Transverse colon (tissue), 4 donors: ENCODE data around the gene AP1M1. TPM values are rescaled to one million over a fixed set of nuclear protein-coding genes. Genes with fewer than 3 reads are reported as not detected.

ENCODE experiments used
- DNase-seq: peaks from one replicate; pipeline ENCODE4 v3.0.0-alpha.2; 2019
- H3K27ac ChIP-seq, 4 donors: fragments of 200-600 bp; sonication (generic); 2 replicates each; pipeline ENCODE4 v1.5.1; 2016 to 2018; ENCODE audit warnings: inconsistent platforms in 4 of 4
- H3K27me3 ChIP-seq: fragments of 200-600 bp; sonication (generic); 2 replicates; pipeline ENCODE4 v1.5.1; 2017; ENCODE audit warnings: inconsistent platforms
- H3K36me3 ChIP-seq, 4 donors: fragments of 200-600 bp; sonication (generic); 2 replicates each; pipeline ENCODE4 v1.5.1; 2017 to 2019; ENCODE audit warnings: inconsistent platforms in 4 of 4
- H3K4me1 ChIP-seq, 4 donors: fragments of 200-600 bp; sonication (generic); 2 replicates each; pipeline ENCODE4 v1.5.1; 2017 to 2020; ENCODE audit warnings: inconsistent platforms in 4 of 4
- H3K4me3 ChIP-seq, 4 donors: fragments of 200-600 bp; sonication (generic); 1 replicate in 1 of 4; 2 replicates in 3 of 4; pipeline versions ENCODE4 v1.5.1 to v1.6.1; 2017 to 2019; ENCODE audit warnings: inconsistent platforms in 4 of 4
- H3K9me3 ChIP-seq, 2 donors: fragments of 200-600 bp; sonication (generic); 2 replicates each; pipeline ENCODE4 v1.5.1; 2017 to 2019; ENCODE audit warnings: inconsistent platforms in 2 of 2
- EP300 ChIP-seq: sonication (generic); formaldehyde crosslinking; IDR thresholded peaks from one replicate; pipeline ENCODE4 v1.6.1; 2017; ENCODE audit warnings: antibody characterized with exemption, low read depth
- POLR2A ChIP-seq: fragments of 450-650 bp; IDR thresholded peaks from one replicate; pipeline ENCODE4 v1.6.1; 2016; ENCODE audit warnings: antibody characterized with exemption, mild to moderate bottlenecking, moderate library complexity
- POLR2AphosphoS5 ChIP-seq, 3 donors: sonication (generic); formaldehyde crosslinking; IDR thresholded peaks; one replicate each; pipeline ENCODE4 v1.6.1; 2016; ENCODE audit warnings: antibody characterized with exemption in 3 of 3
- WGBS, 2 donors: methylation state at CpG; one replicate each; pipeline ENCODE4 v1.1.5; 2018; ENCODE audit warnings: low coverage in 1 of 2; 5-methylcytosine and 5-hydroxymethylcytosine counted together
- in situ Hi-C, 4 donors: fragments of 200-750 bp; cut with MboI; loops; one replicate each; pipeline versions ENCODE4 v1.15.0 to v1.15.1; 2017; ENCODE audit warnings: low sequenced_read_pairs in 3 of 4, low pct_ligation_motif_present in 1 of 4, low pct_unique_long_range_greater_than_20kb in 1 of 4
- intact Hi-C: fragments of 100-400 bp; cut with DNase I; formaldehyde crosslinking; loops from one replicate; pipeline ENCODE4 v1.15.1; 2023; ENCODE audit warnings: low total_unique reads
- total RNA-seq, 4 donors: library from RNA; depleted of rRNA; stranded (reverse); fragments of >200 nt; gene quantifications; one replicate each; pipeline ENCODE4 v1.1.0, GENCODE V29; 2016
- TF ChIP-seq, protein P1 (sequence below), 5 experiments: fragments of 200-600 bp in 3 of 5; fragments of 450-650 bp in 2 of 5; sonication (generic) in 3 of 5; IDR thresholded peaks; 1 replicate in 2 of 5; 2 replicates in 3 of 5; pipeline ENCODE4 v1.5.1; 2016 to 2017; ENCODE audit warnings: antibody characterized with exemption in 5 of 5, inconsistent platforms in 3 of 5, mild to moderate bottlenecking in 2 of 5, moderate library complexity in 1 of 5

AP1M1 gene
- total RNA-seq, 4 donors from 2014 or later: 15.1 to 41.8 (median 35.0) TPM

DNA sequence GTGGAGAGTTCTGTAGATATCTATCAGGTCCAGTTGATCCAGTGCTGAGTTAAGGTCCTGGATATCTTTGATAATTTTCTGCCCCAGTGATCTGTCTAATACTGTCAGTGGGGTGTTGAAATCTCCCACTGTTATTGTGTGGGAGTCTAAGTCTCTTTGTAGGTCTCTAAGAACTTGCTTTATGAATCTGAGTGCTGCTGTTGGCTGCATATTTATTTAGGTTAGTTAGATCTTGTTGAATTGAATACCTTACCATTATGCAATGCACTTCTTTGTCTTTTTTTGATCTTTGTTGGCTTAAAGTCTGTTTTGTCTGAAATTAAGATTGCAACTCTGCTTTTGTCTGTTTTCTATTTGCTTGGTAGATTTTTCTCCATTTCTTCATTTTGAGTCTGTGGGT lies 15.4 kb downstream of the AP1M1 start:
- in situ Hi-C loops: no loop called here
- Histone ChIP-seq H3K27me3 (no peaks in the 10 kb centered on the region), H3K4me3 (no peak overlapping the region), H3K27ac (no peak overlapping the region), H3K9me3 (no peaks in the 10 kb centered on the region), H3K4me1 (no peaks in the 10 kb centered on the region), H3K36me3 (peaks cover 0 to 18% (median 9%) of the 10 kb centered on the region in 4 donors)
- no peak for DNase-seq
- intact Hi-C loops: no loop called here
- no peak for TF ChIP-seq EP300
- TF ChIP-seq POLR2AphosphoS5 (IDR thresholded peaks at IDR 0.05): no peak
- TF ChIP-seq, protein P1, sequence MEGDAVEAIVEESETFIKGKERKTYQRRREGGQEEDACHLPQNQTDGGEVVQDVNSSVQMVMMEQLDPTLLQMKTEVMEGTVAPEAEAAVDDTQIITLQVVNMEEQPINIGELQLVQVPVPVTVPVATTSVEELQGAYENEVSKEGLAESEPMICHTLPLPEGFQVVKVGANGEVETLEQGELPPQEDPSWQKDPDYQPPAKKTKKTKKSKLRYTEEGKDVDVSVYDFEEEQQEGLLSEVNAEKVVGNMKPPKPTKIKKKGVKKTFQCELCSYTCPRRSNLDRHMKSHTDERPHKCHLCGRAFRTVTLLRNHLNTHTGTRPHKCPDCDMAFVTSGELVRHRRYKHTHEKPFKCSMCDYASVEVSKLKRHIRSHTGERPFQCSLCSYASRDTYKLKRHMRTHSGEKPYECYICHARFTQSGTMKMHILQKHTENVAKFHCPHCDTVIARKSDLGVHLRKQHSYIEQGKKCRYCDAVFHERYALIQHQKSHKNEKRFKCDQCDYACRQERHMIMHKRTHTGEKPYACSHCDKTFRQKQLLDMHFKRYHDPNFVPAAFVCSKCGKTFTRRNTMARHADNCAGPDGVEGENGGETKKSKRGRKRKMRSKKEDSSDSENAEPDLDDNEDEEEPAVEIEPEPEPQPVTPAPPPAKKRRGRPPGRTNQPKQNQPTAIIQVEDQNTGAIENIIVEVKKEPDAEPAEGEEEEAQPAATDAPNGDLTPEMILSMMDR (IDR thresholded peaks at IDR 0.05): no peak
- TF ChIP-seq POLR2A: no peak

DNA sequence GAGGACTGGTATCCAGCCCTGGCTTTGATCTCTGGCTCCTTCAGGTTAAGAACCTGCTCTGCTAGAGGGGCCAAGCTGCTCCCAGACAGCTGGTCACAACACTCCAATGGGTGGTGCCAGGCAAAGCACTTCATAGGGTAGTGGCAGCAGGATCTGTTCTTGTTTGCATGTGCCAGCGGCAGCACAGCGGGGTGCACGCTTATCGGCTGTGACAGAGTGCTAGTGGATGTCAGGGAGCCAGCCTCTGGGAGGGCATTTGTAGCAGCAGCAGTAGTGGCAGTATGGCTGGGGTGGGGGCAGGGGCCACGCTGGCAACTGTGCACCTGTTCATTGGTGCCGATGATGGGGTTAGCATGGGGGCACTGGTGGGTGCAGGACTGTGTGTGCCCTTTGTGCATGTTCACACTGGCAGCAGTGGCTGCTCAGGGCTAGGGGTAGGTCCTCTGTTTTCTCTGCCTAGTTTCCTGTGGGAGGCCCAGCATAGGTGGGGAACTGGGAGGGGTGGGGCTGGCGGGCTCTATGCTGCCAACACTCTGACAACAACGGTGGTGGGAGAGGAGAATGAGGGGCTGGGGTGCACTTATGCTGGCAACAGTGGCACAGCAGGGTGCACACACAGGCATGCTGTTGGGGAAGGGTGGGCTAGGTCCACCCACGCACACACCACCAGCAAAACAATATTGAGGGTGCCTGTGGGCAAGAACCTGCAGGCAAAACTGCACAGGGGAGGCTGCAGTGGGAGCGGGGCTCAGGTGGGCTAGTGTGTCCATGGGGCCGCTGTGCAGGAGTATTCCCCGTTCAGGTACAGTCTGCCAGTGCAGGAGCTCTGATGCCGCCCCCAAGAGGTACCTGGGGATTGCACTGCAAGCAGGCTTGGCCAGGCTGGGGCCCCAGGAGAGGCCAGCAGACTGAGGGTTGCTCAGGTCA lies 19.3 kb downstream of the AP1M1 start:
- Histone ChIP-seq H3K4me3 (no peak overlapping the region), H3K9me3 (peaks cover 23 to 24% of the 10 kb centered on the region in 2 donors), H3K4me1 (no peaks in the 10 kb centered on the region), H3K27me3 (no peaks in the 10 kb centered on the region), H3K27ac (no peak overlapping the region), H3K36me3 (peaks cover 0 to 26% (median 12%) of the 10 kb centered on the region in 4 donors)
- intact Hi-C loops (no loop called here), in situ Hi-C loops (no loop called here)
- 89% methylated on average over 12 of the region's 13 CpGs; no CpG with 5 or more reads in 1 of the 2 donors for WGBS, 2 donors
- DNase-seq: no peak
- TF ChIP-seq POLR2AphosphoS5 (IDR thresholded peaks at IDR 0.05): no peak
- no peak for TF ChIP-seq EP300
- TF ChIP-seq POLR2A: no peak
- TF ChIP-seq, protein P1 (IDR thresholded peaks at IDR 0.05): no peak

DNA sequence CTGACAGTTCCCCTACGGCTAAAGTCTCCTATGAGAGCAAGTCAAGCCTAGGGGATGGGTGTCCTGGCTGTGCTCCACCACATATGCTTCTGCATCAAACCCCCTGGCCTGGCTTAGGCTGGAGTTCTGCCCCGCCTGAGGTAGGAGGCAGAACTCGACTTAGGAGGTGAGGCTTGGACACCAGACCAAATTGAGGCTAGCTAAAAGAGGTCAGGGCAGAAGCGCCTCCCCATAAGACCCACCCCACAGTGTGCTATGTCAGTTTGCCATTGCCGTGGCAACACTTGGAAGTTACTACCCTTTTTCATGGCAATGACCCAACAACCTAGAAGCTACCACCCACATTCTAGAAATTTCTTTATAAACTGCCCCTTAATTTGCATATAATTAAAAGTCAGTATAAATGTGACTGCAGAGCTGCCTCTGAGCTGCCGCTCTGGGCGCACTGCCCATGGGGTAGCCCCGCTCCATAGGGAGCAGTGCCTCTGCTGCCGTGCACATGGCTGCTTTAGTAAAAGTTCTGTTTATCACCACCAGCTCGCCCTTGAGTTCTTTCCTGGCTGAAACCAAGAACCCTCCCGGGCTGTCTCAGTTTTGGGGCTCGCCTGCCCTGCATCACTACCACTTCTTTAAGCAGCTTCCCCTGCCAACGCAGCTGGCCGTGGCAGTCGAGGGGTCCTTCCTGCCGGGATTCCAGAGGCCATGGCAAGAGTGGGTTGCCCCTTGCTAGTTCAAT lies 20.2 kb downstream of the AP1M1 start:
- no peak for DNase-seq
- Histone ChIP-seq H3K27me3 (no peaks in the 10 kb centered on the region), H3K36me3 (peaks cover 0 to 30% (median 12%) of the 10 kb centered on the region in 4 donors), H3K4me3 (no peak overlapping the region), H3K27ac (no peak overlapping the region), H3K9me3 (peaks cover 23 to 24% of the 10 kb centered on the region in 2 donors), H3K4me1 (no peaks in the 10 kb centered on the region)
- TF ChIP-seq POLR2AphosphoS5 (IDR thresholded peaks at IDR 0.05) (no peak), EP300 (no peak), POLR2A (no peak)
- TF ChIP-seq, protein P1 (IDR thresholded peaks at IDR 0.05): no peak
- 90% methylated on average over 4 to 16 of the region's 16 CpGs for WGBS, 2 donors
- intact Hi-C loops: no loop called here
- in situ Hi-C loops: no loop called here

DNA sequence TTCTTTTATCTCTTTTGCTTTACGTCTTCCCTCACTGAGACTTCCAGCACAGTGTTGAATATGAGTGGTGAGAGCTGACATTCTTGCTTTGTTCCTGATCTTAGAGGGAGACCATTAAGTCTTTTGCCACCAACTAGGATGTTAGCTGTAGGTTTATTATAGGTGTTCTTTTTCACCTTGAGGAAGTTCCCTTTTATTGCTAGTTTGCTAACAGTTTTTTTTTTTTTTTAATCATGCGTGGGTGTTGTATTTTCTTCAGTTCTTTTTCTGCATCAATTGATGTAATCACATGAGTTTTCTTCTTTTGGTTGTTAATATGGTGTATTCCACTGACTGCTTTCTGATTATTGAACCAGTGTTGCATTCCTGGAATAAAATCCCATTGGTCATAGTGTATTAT lies 21.1 kb downstream of the AP1M1 start:
- peaks cover 23 to 24% of the 10 kb centered on the region in 2 donors for H3K9me3 ChIP-seq
- no peak for DNase-seq
- intact Hi-C loops (no loop called here), in situ Hi-C loops (no loop called here)
- no peak overlapping the region for H3K27ac ChIP-seq
- WGBS, 2 donors: 78% methylated on average over 2 of the region's 2 CpGs; no CpG with 5 or more reads in 1 of the 2 donors
- peaks cover 0 to 31% (median 15%) of the 10 kb centered on the region in 4 donors for H3K36me3 ChIP-seq
- no peaks in the 10 kb centered on the region for H3K27me3 ChIP-seq
- H3K4me1 ChIP-seq: no peaks in the 10 kb centered on the region
- H3K4me3 ChIP-seq: no peak overlapping the region
- TF ChIP-seq EP300 (no peak), POLR2A (no peak)
